ENCODE data around the gene CCND2. TPM values are rescaled to one million over a fixed set of nuclear protein-coding genes. Genes with fewer than 3 reads are reported as not detected.

CCND2 gene
- total and polyA plus RNA-seq, 3 donors from 2014 or later, result 7.9 to 21.3 (median 19.9) TPM

DNA sequence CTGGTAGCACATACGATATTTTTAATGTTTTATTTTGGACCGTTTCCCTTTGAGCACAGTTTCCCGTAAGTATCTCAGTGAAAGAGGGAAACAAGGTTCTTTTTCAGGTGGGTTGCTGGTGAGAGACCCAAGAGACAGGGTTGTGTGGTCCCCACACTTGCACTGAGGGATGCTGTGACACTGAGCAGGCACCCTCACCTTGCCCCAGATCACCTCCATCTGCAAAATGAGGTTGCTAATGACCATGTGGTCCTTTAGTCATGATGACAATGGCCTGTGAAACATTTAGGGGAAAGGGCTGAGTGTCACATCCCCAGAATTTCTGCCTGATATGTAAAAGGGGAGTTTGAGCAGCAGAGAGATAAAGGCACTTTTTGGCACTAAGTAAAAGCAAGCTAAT is 4.3 kb downstream of the CCND2 start:
- Histone ChIP-seq H3K27me3 (no peaks in the 10 kb centered on the region), H3K4me1 (peaks cover 41% of the 10 kb centered on the region), H3K36me3 (ENCODE audit: low read depth, missing control alignments) (no peaks in the 10 kb centered on the region), H3K9me3 (no peaks in the 10 kb centered on the region), H3K27ac (no peak overlapping the region), H3K4me3 (no peak overlapping the region)
- DNase-seq, result no peak
- intact Hi-C loops (cut with DNase I; ENCODE audit: low total_unique reads), result loop anchor here (10.0 kb wide), 1 partner anchor 243 kb away; no protein-coding TSS in a partner anchor
- TF ChIP-seq, protein P1, sequence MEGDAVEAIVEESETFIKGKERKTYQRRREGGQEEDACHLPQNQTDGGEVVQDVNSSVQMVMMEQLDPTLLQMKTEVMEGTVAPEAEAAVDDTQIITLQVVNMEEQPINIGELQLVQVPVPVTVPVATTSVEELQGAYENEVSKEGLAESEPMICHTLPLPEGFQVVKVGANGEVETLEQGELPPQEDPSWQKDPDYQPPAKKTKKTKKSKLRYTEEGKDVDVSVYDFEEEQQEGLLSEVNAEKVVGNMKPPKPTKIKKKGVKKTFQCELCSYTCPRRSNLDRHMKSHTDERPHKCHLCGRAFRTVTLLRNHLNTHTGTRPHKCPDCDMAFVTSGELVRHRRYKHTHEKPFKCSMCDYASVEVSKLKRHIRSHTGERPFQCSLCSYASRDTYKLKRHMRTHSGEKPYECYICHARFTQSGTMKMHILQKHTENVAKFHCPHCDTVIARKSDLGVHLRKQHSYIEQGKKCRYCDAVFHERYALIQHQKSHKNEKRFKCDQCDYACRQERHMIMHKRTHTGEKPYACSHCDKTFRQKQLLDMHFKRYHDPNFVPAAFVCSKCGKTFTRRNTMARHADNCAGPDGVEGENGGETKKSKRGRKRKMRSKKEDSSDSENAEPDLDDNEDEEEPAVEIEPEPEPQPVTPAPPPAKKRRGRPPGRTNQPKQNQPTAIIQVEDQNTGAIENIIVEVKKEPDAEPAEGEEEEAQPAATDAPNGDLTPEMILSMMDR (IDR thresholded peaks at IDR 0.05), result no peak
- no peak for TF ChIP-seq POLR2A (IDR thresholded peaks at IDR 0.05)
- WGBS, 2 donors, result 55 to 66% methylated on average over 3 of the region's 3 CpGs

DNA sequence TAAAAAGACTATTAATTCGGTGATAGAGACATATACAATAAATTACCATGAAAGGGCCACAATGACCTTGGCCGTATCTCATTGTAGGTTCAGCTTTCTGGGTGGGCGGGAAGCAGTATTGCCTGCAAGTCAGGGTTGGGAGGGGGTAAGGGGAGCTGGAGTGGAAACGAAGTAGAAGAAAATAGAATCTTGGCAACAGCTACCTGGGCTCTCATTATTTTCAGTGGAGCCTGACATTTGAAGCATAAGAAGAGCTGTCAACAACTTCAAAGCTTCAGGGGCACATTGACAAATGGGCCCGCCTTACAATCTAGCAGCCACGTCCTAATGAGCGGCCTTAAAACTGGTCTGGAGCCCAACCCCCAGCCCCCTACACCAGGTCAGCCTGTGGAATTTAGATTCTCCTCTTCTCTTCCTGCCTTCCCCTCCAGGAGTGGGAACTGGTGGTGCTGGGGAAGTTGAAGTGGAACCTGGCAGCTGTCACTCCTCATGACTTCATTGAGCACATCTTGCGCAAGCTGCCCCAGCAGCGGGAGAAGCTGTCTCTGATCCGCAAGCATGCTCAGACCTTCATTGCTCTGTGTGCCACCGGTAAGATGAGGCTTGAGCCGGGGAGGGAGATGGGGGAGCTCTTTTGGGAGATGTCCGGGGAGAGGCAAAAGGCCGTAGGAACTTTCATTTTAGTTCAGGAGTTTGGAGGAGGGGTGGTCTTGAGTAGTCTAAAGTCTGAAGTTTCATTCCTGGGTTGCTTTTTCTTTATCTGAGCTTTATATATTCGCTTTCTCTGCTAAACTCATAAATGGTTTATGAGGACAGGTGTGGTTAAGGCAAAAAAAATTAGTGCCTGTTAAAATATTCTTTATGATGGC is 5.0 kb downstream of the CCND2 start:
- peaks cover 35% of the 10 kb centered on the region for H3K4me1 ChIP-seq
- DNase-seq, result peak; percentile 45
- no peaks in the 10 kb centered on the region for H3K9me3 ChIP-seq
- TF ChIP-seq POLR2A (IDR thresholded peaks at IDR 0.05), result no peak
- TF ChIP-seq, protein P1 (IDR thresholded peaks at IDR 0.05), result no peak
- no peaks in the 10 kb centered on the region for H3K36me3 ChIP-seq (ENCODE audit: low read depth, missing control alignments)
- H3K27ac ChIP-seq, result no peak overlapping the region
- H3K27me3 ChIP-seq, result no peaks in the 10 kb centered on the region
- H3K4me3 ChIP-seq, result no peak overlapping the region
- 36 to 43% methylated on average over 12 to 15 of the region's 15 CpGs for WGBS, 2 donors
- intact Hi-C loops (cut with DNase I; ENCODE audit: low total_unique reads), result loop anchor here (10.0 kb wide), 1 partner anchor 244 kb away; no protein-coding TSS in a partner anchor

DNA sequence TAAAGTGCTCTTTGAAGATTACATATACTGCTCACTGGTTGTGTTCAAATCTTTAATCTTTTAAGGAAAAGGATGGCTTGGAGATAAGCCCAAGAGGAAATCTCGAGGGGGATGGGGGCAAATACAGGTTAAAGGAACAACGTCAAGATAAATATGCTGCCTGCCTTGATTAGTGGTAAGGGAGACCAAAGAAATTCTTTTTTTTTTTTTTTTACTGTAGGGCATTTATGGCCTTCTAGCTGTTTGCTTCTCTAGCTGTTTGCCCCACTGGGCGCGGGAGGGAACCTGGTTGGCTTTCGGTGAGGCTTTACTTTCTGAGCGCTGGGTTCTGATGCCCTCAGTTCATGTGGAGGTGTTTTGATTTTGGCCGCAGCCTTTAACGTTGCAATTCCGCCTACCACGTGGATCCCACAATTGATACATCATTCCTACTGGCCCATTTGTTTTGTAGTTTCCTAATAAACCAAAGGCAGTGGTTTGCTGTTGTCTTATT is 5.7 kb downstream of the CCND2 start:
- no peaks in the 10 kb centered on the region for H3K9me3 ChIP-seq
- no peak overlapping the region for H3K4me3 ChIP-seq
- H3K36me3 ChIP-seq (ENCODE audit: low read depth, missing control alignments), result no peaks in the 10 kb centered on the region
- TF ChIP-seq POLR2A (IDR thresholded peaks at IDR 0.05), result no peak
- TF ChIP-seq, protein P1 (IDR thresholded peaks at IDR 0.05), result no peak
- H3K4me1 ChIP-seq, result peaks cover 33% of the 10 kb centered on the region
- WGBS, 2 donors, result 59 to 65% methylated on average over 10 of the region's 10 CpGs
- H3K27me3 ChIP-seq, result no peaks in the 10 kb centered on the region
- intact Hi-C loops (cut with DNase I; ENCODE audit: low total_unique reads), result loop anchor here (10.0 kb wide), 1 partner anchor 244 kb away; no protein-coding TSS in a partner anchor
- H3K27ac ChIP-seq, result no peak overlapping the region
- DNase-seq, result no peak

DNA sequence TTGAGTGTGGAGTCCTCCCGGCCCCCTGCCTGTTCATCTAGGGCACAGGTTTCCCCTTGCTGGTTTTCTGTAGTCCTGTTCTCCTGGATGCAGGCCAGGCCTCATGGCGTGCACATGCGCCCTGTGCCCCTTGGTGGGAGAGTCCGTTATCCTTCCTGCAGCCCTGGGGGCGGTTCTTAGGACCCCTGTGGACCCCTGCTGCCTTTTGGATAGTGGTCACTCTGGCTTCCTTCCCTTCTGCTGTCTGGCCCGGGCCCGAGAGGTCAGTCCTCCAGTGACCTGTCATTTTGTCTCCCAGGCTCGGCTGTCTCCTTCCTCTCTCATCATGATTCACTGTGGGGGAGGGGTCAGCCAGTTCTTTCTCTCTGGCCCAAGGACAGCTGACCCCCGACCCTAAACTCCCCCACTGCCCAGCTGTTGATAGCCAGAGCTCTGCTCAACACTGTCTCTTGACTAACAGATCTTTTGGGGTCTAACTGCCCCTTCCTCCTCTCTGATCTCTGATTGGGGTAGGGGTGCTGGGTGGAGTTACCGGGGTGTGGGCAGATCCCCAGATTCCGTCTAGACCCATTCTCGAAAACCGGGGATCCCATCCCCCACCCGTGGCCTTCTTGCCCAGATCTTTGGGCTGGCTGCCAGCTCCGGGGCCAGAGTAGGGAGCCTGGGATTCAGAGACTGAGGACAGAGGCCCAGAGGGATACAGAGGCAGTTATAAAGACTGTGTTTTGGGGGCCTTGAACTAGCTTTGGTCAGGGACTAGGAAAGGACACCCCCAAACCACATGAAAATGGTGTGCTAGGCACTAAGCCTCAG is 7.0 kb downstream of the CCND2 start:
- H3K4me1 ChIP-seq, result peaks cover 33% of the 10 kb centered on the region
- H3K27me3 ChIP-seq, result no peaks in the 10 kb centered on the region
- WGBS, 2 donors, result 38 to 44% methylated on average over 14 to 15 of the region's 15 CpGs
- H3K36me3 ChIP-seq (ENCODE audit: low read depth, missing control alignments), result no peaks in the 10 kb centered on the region
- peak overlapping the region in 1 of 2 donors; percentile 20 for H3K27ac ChIP-seq
- H3K4me3 ChIP-seq, result no peak overlapping the region
- TF ChIP-seq, protein P1 (IDR thresholded peaks at IDR 0.05), result no peak
- TF ChIP-seq POLR2A (IDR thresholded peaks at IDR 0.05), result no peak
- no peak for DNase-seq
- no peaks in the 10 kb centered on the region for H3K9me3 ChIP-seq
- intact Hi-C loops (cut with DNase I; ENCODE audit: low total_unique reads), result no loop called here

All from testis (tissue), 3 donors.